GM06990 (cell line): ENCODE measurements around the gene SF3A1.

Experiments used
- DNase-seq: peaks from one replicate; pipeline ENCODE4 v3.0.0-alpha.2; 2011; ENCODE audit not compliant: insufficient read length; ENCODE audit errors: extremely low read depth
- H3K27me3 ChIP-seq: replicated peaks from 2 replicates; pipeline ENCODE4 v1.6.0; 2011; ENCODE audit warnings: low read length; ENCODE audit not compliant: control insufficient read depth, insufficient read depth
- H3K36me3 ChIP-seq: 2 replicates; pipeline ENCODE4 v1.5.1; 2011; ENCODE audit warnings: low read length; ENCODE audit not compliant: control insufficient read depth, insufficient read depth
- H3K4me3 ChIP-seq: replicated peaks from 2 replicates; pipeline ENCODE4 v1.5.1; 2011; ENCODE audit warnings: low read depth, mild to moderate bottlenecking, control low read depth, low read length
- TF ChIP-seq, protein P1 (sequence below): IDR thresholded peaks from 2 replicates; pipeline ENCODE4 v1.5.1; 2011; ENCODE audit warnings: low read length, control low read depth, mild to moderate bottlenecking, inconsistent platforms; ENCODE audit not compliant: insufficient read depth, poor library complexity, severe bottlenecking

The SF3A1 gene

DNA sequence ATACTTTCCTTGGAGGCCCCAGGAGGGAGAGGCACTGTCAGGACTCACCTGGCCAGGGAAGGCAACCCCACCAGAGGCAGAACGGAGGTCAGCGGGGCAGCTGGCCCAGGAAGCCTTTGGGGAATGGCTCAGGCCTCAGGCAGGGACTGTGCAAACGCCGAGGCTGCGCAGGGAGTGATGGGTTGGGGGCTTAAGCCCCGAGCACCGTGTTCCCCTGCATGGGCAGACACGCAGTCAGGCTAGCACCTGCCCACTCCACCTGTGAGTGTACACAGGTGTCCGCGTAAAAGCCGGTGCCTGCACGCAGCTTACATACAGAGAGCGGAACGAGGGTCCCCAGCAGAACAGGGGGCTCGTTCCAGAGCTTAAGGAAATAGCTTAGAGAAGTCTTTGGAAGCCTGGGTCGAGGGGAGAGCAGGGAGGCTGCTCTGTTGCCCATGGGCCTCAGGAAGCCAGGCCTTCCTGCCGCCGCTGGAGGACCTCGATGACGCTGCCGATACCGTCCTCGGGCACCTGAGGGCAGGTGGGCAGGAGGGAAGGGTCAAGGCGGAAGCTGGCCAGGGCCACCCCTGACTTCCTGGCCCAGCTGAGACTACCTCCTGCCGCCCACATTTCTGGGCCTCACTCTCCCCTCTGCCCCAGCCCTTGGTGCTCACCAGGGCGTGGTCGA lies 71.4 kb downstream of the SF3A1 start:
- no peaks in the 10 kb centered on the region for H3K27me3 ChIP-seq
- H3K4me3 ChIP-seq: no peak overlapping the region
- no peak for DNase-seq
- H3K36me3 ChIP-seq: no peaks in the 10 kb centered on the region
- TF ChIP-seq, protein P1, sequence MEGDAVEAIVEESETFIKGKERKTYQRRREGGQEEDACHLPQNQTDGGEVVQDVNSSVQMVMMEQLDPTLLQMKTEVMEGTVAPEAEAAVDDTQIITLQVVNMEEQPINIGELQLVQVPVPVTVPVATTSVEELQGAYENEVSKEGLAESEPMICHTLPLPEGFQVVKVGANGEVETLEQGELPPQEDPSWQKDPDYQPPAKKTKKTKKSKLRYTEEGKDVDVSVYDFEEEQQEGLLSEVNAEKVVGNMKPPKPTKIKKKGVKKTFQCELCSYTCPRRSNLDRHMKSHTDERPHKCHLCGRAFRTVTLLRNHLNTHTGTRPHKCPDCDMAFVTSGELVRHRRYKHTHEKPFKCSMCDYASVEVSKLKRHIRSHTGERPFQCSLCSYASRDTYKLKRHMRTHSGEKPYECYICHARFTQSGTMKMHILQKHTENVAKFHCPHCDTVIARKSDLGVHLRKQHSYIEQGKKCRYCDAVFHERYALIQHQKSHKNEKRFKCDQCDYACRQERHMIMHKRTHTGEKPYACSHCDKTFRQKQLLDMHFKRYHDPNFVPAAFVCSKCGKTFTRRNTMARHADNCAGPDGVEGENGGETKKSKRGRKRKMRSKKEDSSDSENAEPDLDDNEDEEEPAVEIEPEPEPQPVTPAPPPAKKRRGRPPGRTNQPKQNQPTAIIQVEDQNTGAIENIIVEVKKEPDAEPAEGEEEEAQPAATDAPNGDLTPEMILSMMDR: no peak

DNA sequence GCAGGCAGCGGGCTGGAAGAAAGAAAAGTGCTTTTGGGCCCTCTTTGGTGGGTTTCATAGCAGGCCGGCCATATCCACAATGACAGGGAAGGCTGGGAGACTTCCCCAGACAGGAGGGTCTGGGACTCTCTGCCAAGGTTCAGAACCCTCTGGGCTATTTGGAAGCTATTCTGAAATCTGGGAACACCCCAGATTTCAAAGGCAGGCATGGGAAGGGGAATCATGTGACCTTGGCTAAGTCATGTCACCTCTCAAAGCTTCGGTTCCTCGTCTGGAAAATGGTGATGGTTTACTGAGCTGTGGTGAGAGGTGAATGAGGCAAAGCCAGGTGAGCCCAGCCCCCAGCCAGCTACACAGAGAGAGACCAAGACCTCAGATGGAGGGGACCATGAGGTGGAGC lies 72.0 kb downstream of the SF3A1 start:
- TF ChIP-seq, protein P1: no peak
- Histone ChIP-seq H3K36me3 (no peaks in the 10 kb centered on the region), H3K4me3 (no peak overlapping the region), H3K27me3 (no peaks in the 10 kb centered on the region)
- no peak for DNase-seq

DNA sequence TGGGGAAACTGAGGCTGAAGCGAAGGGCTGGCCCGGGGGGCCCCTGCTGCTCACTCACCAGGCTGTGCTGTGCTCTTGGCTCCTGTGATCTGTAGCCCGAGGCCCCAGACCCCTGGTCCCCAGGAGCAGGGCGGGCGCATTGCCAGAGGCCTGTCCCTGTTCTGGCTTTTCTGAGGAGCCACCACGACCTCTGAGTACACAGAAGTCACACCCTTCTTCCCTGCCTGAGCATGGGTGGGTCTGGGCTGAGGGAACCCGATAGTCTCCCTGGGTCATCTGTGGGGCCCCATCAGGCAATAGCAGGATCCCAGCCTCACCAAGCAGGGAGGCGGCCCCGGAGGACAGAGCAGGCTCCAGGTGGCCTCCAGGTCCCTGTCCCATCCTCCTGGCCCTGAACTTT lies 72.5 kb downstream of the SF3A1 start:
- H3K4me3 ChIP-seq: no peak overlapping the region
- no peak for DNase-seq
- H3K36me3 ChIP-seq: no peaks in the 10 kb centered on the region
- H3K27me3 ChIP-seq: no peaks in the 10 kb centered on the region; the same call in 1 of the 2 replicates
- TF ChIP-seq, protein P1: no peak

- no peaks in the 10 kb centered on the region for H3K36me3 ChIP-seq
- TF ChIP-seq, protein P1: no peak
- H3K4me3 ChIP-seq: no peak overlapping the region
- no peaks in the 10 kb centered on the region; the same call in 1 of the 2 replicates for H3K27me3 ChIP-seq
- no peak for DNase-seq
Measured at GRCh38 chr22:30283342-30283741, 73.4 kb downstream of the SF3A1 start.

- Histone ChIP-seq H3K27me3 (no peaks in the 10 kb centered on the region; the same call in 1 of the 2 replicates), H3K36me3 (no peaks in the 10 kb centered on the region), H3K4me3 (no peak overlapping the region)
- TF ChIP-seq, protein P1: no peak
- DNase-seq: no peak
Measured at GRCh38 chr22:30282616-30283046, 74.1 kb downstream of the SF3A1 start.
